Measurements from ENCODE around the gene NKAIN2. TPM values are rescaled to one million over a fixed set of nuclear protein-coding genes. Genes with fewer than 3 reads are reported as not detected.

NKAIN2 gene
- polyA plus RNA-seq, 1 donor (not counting 4 experiments of a cell fraction or from before 2014, with no cell fraction given): 0.13 TPM

- H2AFZ ChIP-seq (ENCODE audit: control insufficient read depth, low read length): no peak overlapping the region
- dilution Hi-C loops (cut with MboI; ENCODE audit: extremely low pct_ligation_motif_present, low sequenced_read_pairs): no loop called here
- no peak for TF ChIP-seq EZH2 (IDR thresholded peaks at IDR 0.05; ENCODE audit: low read length)
- no peak for TF ChIP-seq CTCF (optimal IDR thresholded peaks at IDR 0.05 in 1 of 3, IDR thresholded peaks at IDR 0.05 in 1 of 3, conservative IDR thresholded peaks at IDR 0.05 in 1 of 3; ENCODE audit: extremely low read depth in 1 of 3, insufficient read depth in 2 of 3, low read length in 3 of 3)
- H3K9me3 ChIP-seq (ENCODE audit: control insufficient read depth, low read depth, low read length): no peaks in the 10 kb centered on the region
- H3K4me2 ChIP-seq (ENCODE audit: control insufficient read depth, extremely low read depth, insufficient read depth, low read depth, low read length): no peak overlapping the region
- H3K4me3 ChIP-seq (ENCODE audit: control insufficient read depth in 2 of 3, extremely low read depth in 1 of 3, insufficient read depth in 2 of 3, low read depth in 1 of 3, low read length in 3 of 3): no peak overlapping the region
- no peaks in the 10 kb centered on the region for H3K36me3 ChIP-seq (ENCODE audit: control insufficient read depth in 2 of 2, extremely low read depth in 1 of 2, insufficient read depth in 2 of 2, low read length in 2 of 2)
- no peaks in the 10 kb centered on the region for H3K4me1 ChIP-seq (ENCODE audit: control insufficient read depth, extremely low read depth, insufficient read depth, low read length)
- no peak overlapping the region for H3K9ac ChIP-seq (ENCODE audit: control insufficient read depth, extremely low read depth, insufficient read depth, low read length)
- FAIRE-seq (no peak), DNase-seq (ENCODE audit: low read depth, low spot score) (no peak)
- no peaks in the 10 kb centered on the region for H4K20me1 ChIP-seq (ENCODE audit: control insufficient read depth, extremely low read depth, insufficient read depth, low read length)
- no peak overlapping the region for H3K27ac ChIP-seq (ENCODE audit: control insufficient read depth, insufficient read depth, low read length)
- H3K79me2 ChIP-seq (ENCODE audit: control insufficient read depth, insufficient read depth, low read length): no peaks in the 10 kb centered on the region
- H3K9me1 ChIP-seq (ENCODE audit: control insufficient read depth, extremely low read depth, insufficient read depth, low read length): no peaks in the 10 kb centered on the region
- no peaks in the 10 kb centered on the region for H3K27me3 ChIP-seq (ENCODE audit: control insufficient read depth, extremely low read depth, insufficient read depth, low read length)
These were observed 872.4 kb downstream of the NKAIN2 start for GRCh38 chr6:124676033-124676432.

GRCh38 chr6:124677874-124678273 lies 874.2 kb downstream of the NKAIN2 start:
- H3K9me3 ChIP-seq (ENCODE audit: control insufficient read depth, low read depth, low read length): no peaks in the 10 kb centered on the region
- DNase-seq (ENCODE audit: low read depth, low spot score) (no peak), FAIRE-seq (no peak)
- H3K79me2 ChIP-seq (ENCODE audit: control insufficient read depth, insufficient read depth, low read length): no peaks in the 10 kb centered on the region
- no peak overlapping the region for H2AFZ ChIP-seq (ENCODE audit: control insufficient read depth, low read length)
- no peaks in the 10 kb centered on the region for H3K4me1 ChIP-seq (ENCODE audit: control insufficient read depth, extremely low read depth, insufficient read depth, low read length)
- H3K9ac ChIP-seq (ENCODE audit: control insufficient read depth, extremely low read depth, insufficient read depth, low read length): no peak overlapping the region
- H3K27me3 ChIP-seq (ENCODE audit: control insufficient read depth, extremely low read depth, insufficient read depth, low read length): no peaks in the 10 kb centered on the region
- no peak for TF ChIP-seq CTCF (optimal IDR thresholded peaks at IDR 0.05 in 1 of 3, IDR thresholded peaks at IDR 0.05 in 1 of 3, conservative IDR thresholded peaks at IDR 0.05 in 1 of 3; ENCODE audit: extremely low read depth in 1 of 3, insufficient read depth in 2 of 3, low read length in 3 of 3)
- TF ChIP-seq EZH2 (IDR thresholded peaks at IDR 0.05; ENCODE audit: low read length): no peak
- H3K4me2 ChIP-seq (ENCODE audit: control insufficient read depth, extremely low read depth, insufficient read depth, low read depth, low read length): no peak overlapping the region
- no peaks in the 10 kb centered on the region for H4K20me1 ChIP-seq (ENCODE audit: control insufficient read depth, extremely low read depth, insufficient read depth, low read length)
- no peaks in the 10 kb centered on the region for H3K36me3 ChIP-seq (ENCODE audit: control insufficient read depth in 2 of 2, extremely low read depth in 1 of 2, insufficient read depth in 2 of 2, low read length in 2 of 2)
- dilution Hi-C loops (cut with MboI; ENCODE audit: extremely low pct_ligation_motif_present, low sequenced_read_pairs): no loop called here
- H3K9me1 ChIP-seq (ENCODE audit: control insufficient read depth, extremely low read depth, insufficient read depth, low read length): no peaks in the 10 kb centered on the region
- no peak overlapping the region for H3K27ac ChIP-seq (ENCODE audit: control insufficient read depth, insufficient read depth, low read length)
- H3K4me3 ChIP-seq (ENCODE audit: control insufficient read depth in 2 of 3, extremely low read depth in 1 of 3, insufficient read depth in 2 of 3, low read depth in 1 of 3, low read length in 3 of 3): no peak overlapping the region
